HG03103 (cell line): ENCODE results near the gene TNIK.
A peak's percentile ranks its signal among the peaks of the same experiment; 100 is the strongest.

Experiments used
- ATAC-seq: cut with Tn5 transposase; IDR thresholded peaks from one replicate; pipeline ENCODE4 v1.9.1; 2021; ENCODE audit warnings: low read depth; ENCODE audit not compliant: unreplicated experiment

Gene TNIK

GRCh38 chr3:171077261-171077660 lies 382.9 kb downstream of the TNIK start:
- ATAC-seq: no peak

GRCh38 chr3:171072432-171072831 lies 387.8 kb downstream of the TNIK start:
- ATAC-seq: no peak

- ATAC-seq: no peak
Observed at GRCh38 chr3:171068658-171069057, 391.5 kb downstream of the TNIK start.

- no peak for ATAC-seq
Observed at GRCh38 chr3:171066206-171066605, 394.0 kb downstream of the TNIK start.

DNA sequence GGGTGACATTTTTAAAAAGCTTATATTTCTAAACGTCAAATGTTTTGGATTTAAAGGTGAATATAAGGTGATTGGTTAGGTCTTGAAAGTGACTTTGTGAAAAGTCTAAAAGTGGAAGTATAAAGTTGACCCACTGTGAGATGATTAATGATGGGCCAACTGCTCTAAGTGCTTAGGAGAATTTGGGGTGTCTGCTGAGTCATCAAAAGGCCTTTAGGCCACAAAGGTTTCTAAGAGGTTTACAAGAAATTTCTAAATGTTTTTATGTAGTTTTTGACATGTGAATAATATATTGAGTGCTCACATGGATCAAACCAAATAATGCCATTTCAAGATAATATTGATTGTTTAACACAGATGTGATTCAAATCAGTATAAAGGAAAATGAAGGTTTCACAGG lies 394.5 kb downstream of the TNIK start:
- no peak for ATAC-seq

DNA sequence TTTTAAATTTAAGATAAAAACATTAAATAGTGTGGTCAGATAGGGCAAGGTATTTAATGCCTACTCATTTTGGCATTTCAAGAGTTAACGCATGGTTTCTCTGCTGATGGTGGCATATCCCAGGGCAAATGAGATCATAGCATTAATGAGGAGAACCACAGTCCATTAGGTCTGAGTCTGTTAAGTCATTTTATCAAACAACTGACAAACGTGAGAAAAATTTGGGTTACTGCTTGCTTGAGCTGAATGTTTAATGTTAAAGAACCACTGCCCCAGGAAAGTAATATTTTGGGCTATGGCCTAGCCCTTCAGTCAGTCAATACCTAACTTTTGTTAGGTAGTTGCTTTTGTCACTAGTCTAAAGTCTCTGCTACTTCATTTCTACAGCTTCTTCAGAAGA lies 395.7 kb downstream of the TNIK start:
- no peak for ATAC-seq

DNA sequence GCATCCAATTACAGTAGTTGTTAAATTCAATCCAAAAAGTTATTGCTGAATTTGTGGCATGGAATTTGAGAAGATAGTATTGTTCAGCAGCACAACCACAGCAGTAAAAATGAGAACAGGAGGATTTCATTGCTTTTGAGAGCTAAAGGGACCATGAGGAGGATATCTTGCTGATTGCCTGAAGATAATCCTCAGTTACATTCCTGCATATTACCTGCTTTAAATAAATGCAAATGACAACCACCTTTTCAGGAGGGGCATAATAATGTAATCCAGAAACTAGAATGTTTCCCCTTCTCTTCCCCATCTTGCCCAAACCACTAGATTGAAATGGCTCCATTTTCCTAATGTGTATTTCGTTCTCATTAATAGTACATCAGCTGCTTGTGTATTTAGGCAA lies 398.5 kb downstream of the TNIK start:
- ATAC-seq: no peak

GRCh38 chr3:171059978-171060377 lies 400.2 kb downstream of the TNIK start:
- no peak for ATAC-seq

DNA sequence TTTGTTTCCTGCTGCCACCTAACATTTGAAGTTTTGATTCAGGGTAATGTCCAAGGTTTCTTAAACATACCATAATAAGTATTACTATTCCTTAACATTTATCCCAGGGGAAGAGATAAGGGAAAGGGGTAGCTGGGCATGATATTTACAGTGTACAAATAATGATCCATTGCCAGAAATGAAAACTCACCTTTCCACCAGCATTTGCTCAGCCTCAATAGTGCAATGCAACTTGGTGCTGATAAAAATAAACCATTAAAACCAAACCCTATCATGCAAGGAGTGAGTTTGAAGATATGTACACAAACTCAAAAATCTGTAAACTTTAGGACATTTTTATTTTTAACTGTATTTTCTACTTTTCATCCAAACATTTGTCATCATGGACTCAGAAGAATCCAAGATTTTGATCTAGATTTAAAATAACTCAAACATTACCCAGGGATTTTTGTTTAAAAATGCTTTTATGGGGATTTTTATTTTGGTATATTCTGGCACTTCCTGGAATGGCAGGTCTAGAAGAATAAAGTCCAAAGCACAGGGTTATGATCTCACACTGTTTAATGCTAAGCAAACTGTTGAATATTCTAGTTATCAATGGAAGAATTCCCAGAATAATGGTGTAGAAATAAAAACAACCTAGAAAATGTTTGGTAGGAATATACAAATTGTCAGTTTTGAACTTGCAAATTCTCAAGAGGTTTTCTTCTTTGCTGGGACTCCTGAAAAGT lies 401.2 kb downstream of the TNIK start:
- ATAC-seq: no peak

- no peak for ATAC-seq
Observed at GRCh38 chr3:171058058-171058457, 402.1 kb downstream of the TNIK start.

GRCh38 chr3:171057072-171057471 lies 403.1 kb downstream of the TNIK start:
- ATAC-seq: no peak

DNA sequence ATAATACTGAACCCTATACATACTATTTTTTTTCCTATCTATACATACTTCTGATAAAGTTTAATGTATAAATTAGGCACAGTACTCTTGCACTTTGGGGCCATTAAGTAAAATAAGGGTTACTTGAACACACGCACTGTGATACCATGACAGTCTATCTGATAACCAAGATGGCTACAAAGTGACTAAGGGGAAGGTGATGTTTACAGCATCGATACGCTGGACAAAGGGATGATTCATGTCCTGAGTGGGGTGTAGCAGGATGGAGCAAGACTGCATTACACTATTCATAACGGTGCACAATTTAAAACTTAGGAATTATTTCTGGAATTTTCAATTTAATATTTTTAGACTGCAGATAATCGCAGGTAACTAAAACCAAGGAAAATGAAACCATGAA lies 403.7 kb downstream of the TNIK start:
- ATAC-seq: no peak

- ATAC-seq: no peak
Observed at GRCh38 chr3:171055336-171056178, 404.6 kb downstream of the TNIK start.

GRCh38 chr3:171054921-171055320 lies 405.3 kb downstream of the TNIK start:
- ATAC-seq: no peak

DNA sequence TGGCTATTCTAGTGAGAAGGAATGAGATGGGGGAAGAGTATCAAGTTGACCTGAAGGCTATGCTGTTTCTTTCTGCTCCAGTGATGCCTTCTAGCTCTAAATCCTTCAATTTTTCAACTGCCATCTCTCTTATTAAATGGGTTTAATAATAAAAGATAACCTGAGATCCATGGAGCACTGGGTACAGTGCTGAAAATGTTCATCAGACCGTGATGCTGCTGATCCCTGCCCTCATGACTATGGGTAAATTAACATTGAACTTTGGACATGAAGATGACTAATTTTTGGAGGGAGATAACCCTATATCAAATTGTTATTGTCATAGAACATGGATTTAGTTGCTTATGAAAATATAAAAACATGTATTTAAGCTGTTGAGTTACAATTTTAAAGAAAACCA lies 406.0 kb downstream of the TNIK start:
- ATAC-seq: no peak

DNA sequence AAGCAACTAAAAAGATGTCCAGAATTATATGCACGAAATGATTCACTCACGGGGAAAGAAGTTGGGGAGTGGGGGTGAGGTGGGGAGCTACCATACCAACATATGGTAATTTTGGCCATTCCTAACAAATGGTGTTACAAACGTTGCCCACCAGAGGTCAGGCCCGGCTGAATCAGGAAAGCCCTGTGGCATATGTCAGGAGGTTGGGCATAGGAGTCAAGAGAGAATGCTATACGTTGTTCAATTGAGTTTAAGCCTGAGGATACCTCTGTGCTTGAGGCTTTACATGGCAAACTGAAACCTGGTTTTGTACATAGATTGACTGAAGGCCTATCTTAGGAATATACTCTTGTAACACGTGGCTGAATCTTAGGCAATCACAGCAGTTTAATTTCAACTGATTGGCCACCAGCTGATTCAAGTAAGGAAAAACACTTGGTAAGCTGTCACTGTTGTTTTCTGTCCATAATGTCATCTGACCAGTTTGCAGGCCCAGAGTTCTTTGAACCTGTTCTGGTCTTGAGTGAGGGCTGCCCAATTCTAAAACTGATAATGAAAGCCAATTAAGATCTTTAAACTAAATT lies 410.3 kb downstream of the TNIK start:
- peak; percentile 96 for ATAC-seq

DNA sequence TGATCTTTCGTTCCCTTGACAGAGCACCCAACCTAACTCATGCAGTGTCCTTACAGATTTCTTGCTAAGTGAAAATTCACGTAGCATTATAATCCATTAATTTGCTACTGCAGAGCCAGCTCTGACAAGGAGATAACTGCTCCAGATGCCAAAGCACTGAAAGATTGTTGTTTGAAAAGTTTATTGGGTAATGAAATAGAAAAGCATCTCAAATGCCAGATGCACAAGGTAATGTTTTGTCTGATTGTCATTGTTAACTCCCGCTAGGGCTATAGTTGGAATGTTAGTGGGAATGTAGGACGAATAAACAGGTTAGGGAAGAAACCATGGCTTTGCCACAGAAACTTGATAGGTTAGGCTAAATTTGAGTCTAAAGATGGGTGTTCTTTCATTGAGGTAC lies 413.4 kb downstream of the TNIK start:
- no peak for ATAC-seq

- no peak for ATAC-seq
Observed at GRCh38 chr3:171044835-171045793, 415.1 kb downstream of the TNIK start.

GRCh38 chr3:171044384-171044783 lies 415.8 kb downstream of the TNIK start:
- no peak for ATAC-seq

DNA sequence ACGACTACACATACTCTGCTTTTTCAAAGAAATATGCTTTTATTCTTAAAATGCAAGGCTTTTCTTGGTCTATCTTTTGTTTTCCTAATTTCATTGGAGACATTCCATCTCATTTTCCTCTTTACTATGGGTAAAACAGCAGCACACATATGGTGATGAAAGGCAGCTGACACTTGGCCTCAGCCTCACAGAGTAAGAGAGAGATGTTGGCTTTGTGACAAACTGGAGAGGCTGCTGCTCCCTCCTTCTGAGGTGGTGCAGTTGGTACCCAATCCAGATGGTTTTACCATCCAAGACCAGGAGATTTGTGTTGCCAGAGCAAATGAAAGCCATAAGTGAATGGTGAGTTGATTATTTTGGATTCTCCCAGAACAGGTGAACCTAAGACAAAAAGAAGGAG lies 420.5 kb downstream of the TNIK start:
- no peak for ATAC-seq

GRCh38 chr3:171038342-171038741 lies 421.9 kb downstream of the TNIK start:
- ATAC-seq: no peak
